H9 (cell line): ENCODE data around the gene BACH2. TPM values are rescaled to one million over a fixed set of nuclear protein-coding genes. Genes with fewer than 3 reads are reported as not detected.

Source experiments
- DNase-seq: peaks from one replicate; pipeline ENCODE4 v3.0.0-alpha.2; 2017
- H2AFZ ChIP-seq: one replicate; pipeline ENCODE4 v1.6.1; 2013; ENCODE audit warnings: mild to moderate bottlenecking, low read length, control low read depth, moderate library complexity
- H2AK5ac ChIP-seq: 2 replicates; pipeline ENCODE4 v1.6.1; 2013; ENCODE audit warnings: low read length, control low read depth, mixed read lengths; ENCODE audit not compliant: insufficient read length
- H2BK120ac ChIP-seq: one replicate; pipeline ENCODE4 v1.6.1; 2013; ENCODE audit warnings: low read depth, mild to moderate bottlenecking, low read length, control low read depth, inconsistent platforms; ENCODE audit not compliant: poor library complexity, severe bottlenecking
- H2BK12ac ChIP-seq: 2 replicates; pipeline ENCODE4 v1.6.1; 2013; ENCODE audit warnings: low read length, control low read depth, mixed read lengths, low read depth; ENCODE audit not compliant: insufficient read length
- H2BK15ac ChIP-seq: 2 replicates; pipeline ENCODE4 v1.6.1; 2013; ENCODE audit warnings: low read depth, low read length, control low read depth
- H2BK20ac ChIP-seq: one replicate; pipeline ENCODE4 v1.6.1; 2013; ENCODE audit warnings: low read depth, mild to moderate bottlenecking, low read length, control low read depth, inconsistent platforms; ENCODE audit not compliant: poor library complexity, severe bottlenecking
- H2BK5ac ChIP-seq: 2 replicates; pipeline ENCODE4 v1.6.1; 2013; ENCODE audit warnings: low read length, control low read depth, mixed read lengths; ENCODE audit not compliant: insufficient read length
- H3K14ac ChIP-seq: 2 replicates; pipeline ENCODE4 v1.6.1; 2013; ENCODE audit warnings: low read length, control low read depth; ENCODE audit not compliant: insufficient read depth
- H3K18ac ChIP-seq: 2 replicates; pipeline ENCODE4 v1.6.1; 2013; ENCODE audit warnings: low read depth, mild to moderate bottlenecking, mixed read lengths, low read length, control low read depth; ENCODE audit not compliant: insufficient read length
- H3K23ac ChIP-seq: 2 replicates; pipeline ENCODE4 v1.6.1; 2013; ENCODE audit warnings: low read length, control low read depth, mixed read lengths, low read depth; ENCODE audit not compliant: insufficient read length
- H3K23me2 ChIP-seq: 2 replicates; pipeline ENCODE4 v1.6.1; 2013; ENCODE audit warnings: low read depth, mild to moderate bottlenecking, mixed read lengths, low read length, control low read depth; ENCODE audit not compliant: insufficient read length, poor library complexity, severe bottlenecking
- H3K27ac ChIP-seq: 2 replicates; pipeline ENCODE4 v1.5.1; 2013; ENCODE audit warnings: low read length, control low read depth, mixed read lengths, low read depth; ENCODE audit not compliant: insufficient read length
- H3K27me3 ChIP-seq: 2 replicates; pipeline ENCODE4 v1.6.1; 2013; ENCODE audit warnings: low read length, control low read depth, inconsistent platforms; ENCODE audit not compliant: insufficient read depth
- H3K4ac ChIP-seq: 2 replicates; pipeline ENCODE4 v1.6.1; 2013; ENCODE audit warnings: low read depth, mild to moderate bottlenecking, control low read depth, inconsistent platforms, low read length, moderate library complexity
- H3K4me1 ChIP-seq: 2 replicates; pipeline ENCODE4 v1.6.1; 2013; ENCODE audit warnings: low read length, control low read depth, inconsistent platforms; ENCODE audit not compliant: insufficient read depth
- H3K4me2 ChIP-seq: 2 replicates; pipeline ENCODE4 v1.6.1; 2013; ENCODE audit warnings: low read length, control low read depth, mixed read lengths; ENCODE audit not compliant: insufficient read length, insufficient read depth
- H3K56ac ChIP-seq: 2 replicates; pipeline ENCODE4 v1.6.1; 2013; ENCODE audit warnings: low read depth, mild to moderate bottlenecking, mixed read lengths, low read length, control low read depth; ENCODE audit not compliant: insufficient read length
- H3K79me1 ChIP-seq: 2 replicates; pipeline ENCODE4 v1.6.1; 2013; ENCODE audit warnings: low read depth, mild to moderate bottlenecking, moderate library complexity, low read length, control low read depth, inconsistent platforms; ENCODE audit not compliant: insufficient read depth, poor library complexity, severe bottlenecking
- H3K79me2 ChIP-seq: 2 replicates; pipeline ENCODE4 v1.6.1; 2013; ENCODE audit warnings: low read length, control low read depth, inconsistent platforms; ENCODE audit not compliant: insufficient read depth
- H3K9ac ChIP-seq: 2 replicates; pipeline ENCODE4 v1.6.1; 2013; ENCODE audit warnings: low read length, control low read depth, mixed read lengths; ENCODE audit not compliant: insufficient read length; ENCODE audit errors: extremely low read depth
- H3K9me3 ChIP-seq: one replicate; pipeline ENCODE4 v1.6.1; 2013; ENCODE audit warnings: low read depth, low read length, inconsistent platforms; ENCODE audit not compliant: control insufficient read depth
- H3T11ph ChIP-seq: one replicate; pipeline ENCODE4 v1.6.1; 2013; ENCODE audit warnings: mild to moderate bottlenecking, low read length, control low read depth, inconsistent platforms
- H4K20me1 ChIP-seq: one replicate; pipeline ENCODE4 v1.6.1; 2013; ENCODE audit not compliant: control insufficient read depth, insufficient read length, insufficient read depth
- H4K5ac ChIP-seq: 2 replicates; pipeline ENCODE4 v1.6.1; 2013; ENCODE audit warnings: low read depth, mild to moderate bottlenecking, mixed read lengths, low read length, control low read depth; ENCODE audit not compliant: insufficient read length
- H4K8ac ChIP-seq: replicated peaks from 2 replicates; pipeline ENCODE4 v1.6.1; 2013; ENCODE audit warnings: low read length, control low read depth, mixed read lengths, low read depth; ENCODE audit not compliant: insufficient read length
- H4K91ac ChIP-seq: 2 replicates; pipeline ENCODE4 v1.6.1; 2013; ENCODE audit warnings: low read depth, mild to moderate bottlenecking, moderate library complexity, mixed read lengths, low read length, control low read depth; ENCODE audit not compliant: insufficient read length
- H3K27ac Mint-ChIP-seq, 3 experiments: 2 replicates in 2 of 3; 3 replicates in 1 of 3; pipeline ENCODE4 v1.8.0; 2020 to 2021; ENCODE audit warnings: mixed read lengths in 3 of 3, mild to moderate bottlenecking in 1 of 3, moderate library complexity in 1 of 3
- H3K27me3 Mint-ChIP-seq: 2 replicates; pipeline ENCODE4 v1.8.0; 2021; ENCODE audit warnings: low read depth, mild to moderate bottlenecking, moderate library complexity, mixed read lengths
- H3K36me3 Mint-ChIP-seq, 3 experiments: 2 replicates in 2 of 3; 3 replicates in 1 of 3; pipeline ENCODE4 v1.8.0; 2020 to 2021; ENCODE audit warnings: low read depth in 3 of 3, mixed read lengths in 3 of 3; ENCODE audit not compliant: insufficient read depth in 1 of 3
- H3K4me1 Mint-ChIP-seq, 2 experiments: 2 replicates each; pipeline ENCODE4 v1.8.0; 2020; ENCODE audit warnings: mixed read lengths in 2 of 2
- H3K4me3 Mint-ChIP-seq, 2 experiments: 2 replicates in 1 of 2; 3 replicates in 1 of 2; pipeline ENCODE4 v1.8.0; 2020 to 2021; ENCODE audit warnings: mild to moderate bottlenecking in 2 of 2, mixed read lengths in 2 of 2, moderate library complexity in 1 of 2
- H3K9me3 Mint-ChIP-seq, 2 experiments: 2 replicates in 1 of 2; 3 replicates in 1 of 2; pipeline ENCODE4 v1.8.0; 2020; ENCODE audit warnings: mild to moderate bottlenecking in 2 of 2, mixed read lengths in 2 of 2, moderate library complexity in 1 of 2
- CTCF ChIP-seq: fragments of 200-600 bp; sonication (generic); conservative IDR thresholded peaks from 3 replicates; pipeline ENCODE4 v1.8.0; 2021; ENCODE audit warnings: antibody characterized with exemption, mild to moderate bottlenecking
- WGBS: extraction: QIAGEN DNeasy Blood & Tissue Kit; methylation state at CpG from one replicate; pipeline ENCODE4 v1.1.7; 2013; ENCODE audit warnings: missing lambda C conversion rate, low lambda C conversion rate, mixed read lengths; ENCODE audit not compliant: insufficient read length; ENCODE audit errors: extremely low coverage; 5-methylcytosine and 5-hydroxymethylcytosine counted together
- total RNA-seq: library from RNA; stranded (reverse); gene quantifications from 2 replicates; pipeline ENCODE4 v1.2.1, GENCODE V29; 2021

BACH2 gene
- total RNA-seq, 1 experiment from 2014 or later, result 2.0 TPM

- no peaks in the 10 kb centered on the region for H3K79me1 ChIP-seq
- H3K36me3 Mint-ChIP-seq, result no peaks in the 10 kb centered on the region
- H3K9ac ChIP-seq, result no peak overlapping the region
- H3K4me1 Mint-ChIP-seq, result peaks cover 6% of the 10 kb centered on the region in 2 experiments
- H3K18ac ChIP-seq, result no peak overlapping the region
- H3K9me3 Mint-ChIP-seq, result peaks cover 0 to 2% of the 10 kb centered on the region in 2 experiments; a peak in 1 of 5 replicates
- no peaks in the 10 kb centered on the region for H3K27me3 Mint-ChIP-seq
- H3K23ac ChIP-seq, result no peak overlapping the region
- H3K27ac Mint-ChIP-seq, result no peak overlapping the region
- no peak overlapping the region for H2AK5ac ChIP-seq
- H4K8ac ChIP-seq, result no peak overlapping the region
- no peak overlapping the region for H3K4ac ChIP-seq
- H3K27ac ChIP-seq, result no peak overlapping the region
- no peak overlapping the region for H2AFZ ChIP-seq
- no peak overlapping the region for H3K4me2 ChIP-seq
- H3K9me3 ChIP-seq, result no peaks in the 10 kb centered on the region
- TF ChIP-seq CTCF, result peak; percentile 77
- no CpG with 5 or more reads among the region's 1 CpG for WGBS
- H3K79me2 ChIP-seq, result no peaks in the 10 kb centered on the region
- H3K27me3 ChIP-seq, result no peaks in the 10 kb centered on the region
- H4K20me1 ChIP-seq, result no peaks in the 10 kb centered on the region
- H3K56ac ChIP-seq, result no peak overlapping the region
- H2BK120ac ChIP-seq, result no peak overlapping the region
- H3K4me1 ChIP-seq, result no peaks in the 10 kb centered on the region
- H3K23me2 ChIP-seq, result no peaks in the 10 kb centered on the region
- no peak overlapping the region for H4K5ac ChIP-seq
- H2BK15ac ChIP-seq, result no peak overlapping the region
- no peak overlapping the region for H2BK12ac ChIP-seq
- H2BK5ac ChIP-seq, result no peak overlapping the region
- no peak overlapping the region for H3T11ph ChIP-seq
- no peak overlapping the region for H3K14ac ChIP-seq
- no peak overlapping the region for H2BK20ac ChIP-seq
- DNase-seq, result no peak
- no peak overlapping the region for H3K4me3 Mint-ChIP-seq
- H4K91ac ChIP-seq, result no peak overlapping the region
These were observed 117.2 kb downstream of the BACH2 start for GRCh38 chr6:90179190-90180169.
